SU-DHL-6 (cell line): ENCODE results near the gene TIAM2.

Experiments
- H2AFZ ChIP-seq: fragments of 200-600 bp; sonication (generic); 2 replicates; pipeline ENCODE4 v1.6.1; 2014; ENCODE audit warnings: low read depth, mild to moderate bottlenecking, moderate library complexity, mixed read lengths, antibody characterized with exemption, low read length; ENCODE audit not compliant: severe bottlenecking
- H3F3A ChIP-seq: fragments of 200-600 bp; shearing (Covaris generic); 2 replicates; pipeline ENCODE4 v1.6.0; 2016; ENCODE audit warnings: antibody characterized with exemption, mild to moderate bottlenecking; ENCODE audit not compliant: insufficient read depth
- H3K27ac ChIP-seq: fragments of 200-600 bp; sonication (generic); 2 replicates; pipeline ENCODE4 v1.5.1; 2016; ENCODE audit warnings: low read depth, mild to moderate bottlenecking, low read length, moderate library complexity, mixed read lengths
- H3K27me3 ChIP-seq: fragments of 200-600 bp; sonication (generic), shearing (Covaris generic); 2 replicates; pipeline ENCODE4 v1.6.0; 2014; ENCODE audit warnings: mild to moderate bottlenecking, low read length
- H3K36me3 ChIP-seq: fragments of 200-600 bp; sonication (generic); 2 replicates; pipeline ENCODE4 v1.6.1; 2014; ENCODE audit warnings: mild to moderate bottlenecking, low read length, mixed read lengths
- H3K4me2 ChIP-seq: fragments of 300-600, 200-600 bp; shearing (Covaris generic), sonication (generic); 2 replicates; pipeline ENCODE4 v1.6.0; 2014; ENCODE audit warnings: low read length, low read depth, mild to moderate bottlenecking; ENCODE audit not compliant: poor library complexity, severe bottlenecking
- H3K4me3 ChIP-seq: fragments of 200-600 bp; sonication (generic); 2 replicates; pipeline ENCODE4 v1.5.1; 2014; ENCODE audit warnings: antibody characterized with exemption, low read length, mild to moderate bottlenecking, mixed read lengths; ENCODE audit not compliant: insufficient read depth, poor library complexity, severe bottlenecking
- H3K79me2 ChIP-seq: fragments of 200-600 bp; sonication (generic); 2 replicates; pipeline ENCODE4 v1.6.1; 2014; ENCODE audit warnings: mild to moderate bottlenecking, low read length, moderate library complexity; ENCODE audit not compliant: insufficient read depth
- H3K9ac ChIP-seq: fragments of 200-600 bp; sonication (generic); 2 replicates; pipeline ENCODE4 v1.7.0; 2014; ENCODE audit warnings: mild to moderate bottlenecking, low read length
- H3K9me2 ChIP-seq: fragments of 200-600 bp; sonication (generic); replicated peaks from 2 replicates; pipeline ENCODE4 v1.6.1; 2014; ENCODE audit warnings: low read length; ENCODE audit not compliant: insufficient read depth
- H3K9me3 ChIP-seq: fragments of 200-600 bp; sonication (generic); 2 replicates; pipeline ENCODE4 v1.6.1; 2014; ENCODE audit warnings: low read length, mixed read lengths; ENCODE audit not compliant: insufficient read depth
- H4K20me1 ChIP-seq: fragments of 200-600 bp; sonication (generic); 2 replicates; pipeline ENCODE4 v1.6.1; 2014; ENCODE audit warnings: low read depth, mild to moderate bottlenecking, antibody characterized with exemption, low read length, moderate library complexity, mixed read lengths
- CTCF ChIP-seq: fragments of 200-600 bp; sonication (generic); IDR thresholded peaks from one replicate; pipeline ENCODE4 v1.5.1; 2017; ENCODE audit warnings: antibody characterized with exemption, mild to moderate bottlenecking, low read length, moderate library complexity; ENCODE audit not compliant: insufficient read depth, poor library complexity, severe bottlenecking
- EZH2phosphoT487 ChIP-seq: fragments of 200-600 bp; sonication (generic), shearing (Covaris generic); conservative IDR thresholded peaks from 2 replicates; pipeline ENCODE4 v1.6.1; 2018; ENCODE audit warnings: mild to moderate bottlenecking, antibody characterized with exemption, low read length, moderate library complexity, mixed read lengths

TIAM2 gene

GRCh38 chr6:155185544-155185943 lies 190.4 kb downstream of the TIAM2 start:
- Histone ChIP-seq H3F3A (peaks cover 31% of the 10 kb centered on the region), H3K4me3 (no peak overlapping the region), H3K9me2 (no peaks in the 10 kb centered on the region), H3K79me2 (peaks cover 77% of the 10 kb centered on the region), H3K27ac (peak overlapping the region; percentile 49), H4K20me1 (no peaks in the 10 kb centered on the region), H3K36me3 (peaks cover 9% of the 10 kb centered on the region; the same call in 1 of the 2 replicates), H3K9ac (peak overlapping the region; percentile 31), H3K4me2 (peak overlapping the region; percentile 99), H3K27me3 (no peaks in the 10 kb centered on the region), H3K9me3 (no peaks in the 10 kb centered on the region), H2AFZ (no peak overlapping the region)
- no peak for TF ChIP-seq EZH2phosphoT487
- no peak for TF ChIP-seq CTCF

GRCh38 chr6:155186052-155186658 lies 191.0 kb downstream of the TIAM2 start:
- Histone ChIP-seq H3K36me3 (peaks cover 13% of the 10 kb centered on the region; the same call in 1 of the 2 replicates), H3K9me2 (no peaks in the 10 kb centered on the region), H3K27ac (peak overlapping the region; percentile 49), H3K9ac (peak overlapping the region; percentile 31), H3K27me3 (no peaks in the 10 kb centered on the region), H3F3A (peaks cover 26% of the 10 kb centered on the region), H2AFZ (no peak overlapping the region), H3K79me2 (peaks cover 83% of the 10 kb centered on the region), H3K4me2 (peak overlapping the region; percentile 99), H3K4me3 (no peak overlapping the region), H4K20me1 (no peaks in the 10 kb centered on the region), H3K9me3 (no peaks in the 10 kb centered on the region)
- TF ChIP-seq EZH2phosphoT487 = no peak
- TF ChIP-seq CTCF = no peak

- H3K4me2 ChIP-seq = peak overlapping the region; percentile 99
- H3K36me3 ChIP-seq = peaks cover 14% of the 10 kb centered on the region; the same call in 1 of the 2 replicates
- H3K9ac ChIP-seq = 0 out of 2 replicates have a peak overlapping the region, but pooled peaks have one; percentile 31
- H3K9me3 ChIP-seq = no peaks in the 10 kb centered on the region
- no peaks in the 10 kb centered on the region for H4K20me1 ChIP-seq
- H3K27me3 ChIP-seq = no peaks in the 10 kb centered on the region
- no peaks in the 10 kb centered on the region for H3K9me2 ChIP-seq
- TF ChIP-seq EZH2phosphoT487 (no peak), CTCF (no peak)
- no peak overlapping the region for H3K4me3 ChIP-seq
- H3K79me2 ChIP-seq = peaks cover 92% of the 10 kb centered on the region
- peak overlapping the region; percentile 49; the same call in 1 of the 2 replicates for H3K27ac ChIP-seq
- peaks cover 17% of the 10 kb centered on the region for H3F3A ChIP-seq
- no peak overlapping the region for H2AFZ ChIP-seq
These were observed 192.0 kb downstream of the TIAM2 start for GRCh38 chr6:155187106-155187505.
